Gastrocnemius medialis (tissue), 4 donors: ENCODE results near the gene SLC66A3. TPM values are rescaled to one million over a fixed set of nuclear protein-coding genes. Genes with fewer than 3 reads are reported as not detected.

Experiments
- ATAC-seq, 2 donors: fragments of 150-250 bp; one replicate each; pipeline ENCODE4 v1.9.1; 2016
- DNase-seq, 2 donors: peaks; one replicate each; pipeline ENCODE4 v3.0.0-alpha.2; 2019
- H3K27ac ChIP-seq, 4 donors: fragments of 200-600 bp; sonication (generic); 1 replicate in 1 of 4; 2 replicates in 3 of 4; pipeline ENCODE4 v1.5.1; 2016 to 2018; ENCODE audit warnings: mild to moderate bottlenecking in 2 of 4, moderate library complexity in 1 of 4
- H3K27me3 ChIP-seq, 3 donors: fragments of 200-600 bp; sonication (generic) in 2 of 3; 1 replicate in 1 of 3; 2 replicates in 2 of 3; pipeline versions ENCODE4 v1.5.1 to v1.6.0; 2016 to 2019; ENCODE audit warnings: mild to moderate bottlenecking in 1 of 3, moderate library complexity in 1 of 3
- H3K36me3 ChIP-seq, 2 donors: fragments of 200-600 bp; sonication (generic) in 1 of 2; one replicate each; pipeline ENCODE4 v1.5.1; 2017 to 2018
- H3K4me1 ChIP-seq, 2 donors: fragments of 200-600 bp; sonication (generic) in 1 of 2; one replicate each; pipeline ENCODE4 v1.5.1; 2016 to 2017; ENCODE audit warnings: mild to moderate bottlenecking in 2 of 2
- H3K4me3 ChIP-seq, 4 donors: fragments of 200-600 bp; sonication (generic) in 3 of 4; 1 replicate in 1 of 4; 2 replicates in 3 of 4; pipeline ENCODE4 v1.5.1; 2016 to 2019; ENCODE audit warnings: mild to moderate bottlenecking in 2 of 4
- H3K9me3 ChIP-seq, 3 donors: fragments of 200-600 bp; sonication (generic) in 2 of 3; 1 replicate in 1 of 3; 2 replicates in 2 of 3; pipeline ENCODE4 v1.5.1; 2016 to 2019
- POLR2A ChIP-seq, 2 donors: fragments of 450-650 bp; IDR thresholded peaks; one replicate each; pipeline ENCODE4 v1.6.1; 2017; ENCODE audit warnings: antibody characterized with exemption in 2 of 2, mild to moderate bottlenecking in 2 of 2, moderate library complexity in 2 of 2
- in situ Hi-C, 4 donors: fragments of 200-750 bp; cut with MboI; loops; one replicate each; pipeline versions ENCODE4 v1.15.0 to v1.8.0; 2017; ENCODE audit warnings: low sequenced_read_pairs in 4 of 4
- intact Hi-C: fragments of 100-400 bp; cut with DNase I; formaldehyde crosslinking; loops from one replicate; pipeline ENCODE4 v1.15.1; 2023; ENCODE audit warnings: low total_unique reads
- total RNA-seq, 4 donors: library from RNA; depleted of rRNA; stranded (reverse); fragments of >200 nt; gene quantifications; one replicate each; pipeline versions ENCODE4 v1.1.0 to v1.2.3, GENCODE V29; 2016
- TF ChIP-seq, protein P1 (sequence below), 5 experiments: fragments of 450-650 bp in 3 of 5; fragments of 200-600 bp in 2 of 5; sonication (generic) in 2 of 5; IDR thresholded peaks in 4 of 5; conservative IDR thresholded peaks in 1 of 5; 1 replicate in 4 of 5; 2 replicates in 1 of 5; pipeline ENCODE4 v1.5.1; 2016 to 2019; ENCODE audit warnings: antibody characterized with exemption in 5 of 5, mild to moderate bottlenecking in 3 of 5, moderate library complexity in 3 of 5

SLC66A3 gene
- total RNA-seq, 4 donors from 2014 or later = 10.6 to 29.2 (median 16.0) TPM

DNA sequence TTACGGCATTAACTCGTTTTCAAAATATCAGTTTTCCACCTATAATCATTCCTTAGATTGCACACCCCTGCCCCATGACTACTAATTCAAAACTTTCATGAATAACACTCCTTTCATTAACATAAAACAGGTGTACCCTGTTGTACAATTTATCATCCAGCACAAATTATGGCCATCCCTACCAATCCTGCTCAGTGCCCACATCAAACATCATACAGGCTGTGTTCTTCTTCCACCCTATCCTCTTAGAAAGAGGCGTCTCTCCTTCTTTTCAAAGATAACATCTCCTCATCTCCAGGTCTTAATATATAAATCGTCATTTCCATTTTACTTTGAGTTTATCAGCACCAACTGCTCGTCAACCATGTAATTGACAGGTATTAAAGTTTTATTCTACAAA lies 67.6 kb downstream of the SLC66A3 start:
- in situ Hi-C loops = no loop called here
- TF ChIP-seq, protein P1, sequence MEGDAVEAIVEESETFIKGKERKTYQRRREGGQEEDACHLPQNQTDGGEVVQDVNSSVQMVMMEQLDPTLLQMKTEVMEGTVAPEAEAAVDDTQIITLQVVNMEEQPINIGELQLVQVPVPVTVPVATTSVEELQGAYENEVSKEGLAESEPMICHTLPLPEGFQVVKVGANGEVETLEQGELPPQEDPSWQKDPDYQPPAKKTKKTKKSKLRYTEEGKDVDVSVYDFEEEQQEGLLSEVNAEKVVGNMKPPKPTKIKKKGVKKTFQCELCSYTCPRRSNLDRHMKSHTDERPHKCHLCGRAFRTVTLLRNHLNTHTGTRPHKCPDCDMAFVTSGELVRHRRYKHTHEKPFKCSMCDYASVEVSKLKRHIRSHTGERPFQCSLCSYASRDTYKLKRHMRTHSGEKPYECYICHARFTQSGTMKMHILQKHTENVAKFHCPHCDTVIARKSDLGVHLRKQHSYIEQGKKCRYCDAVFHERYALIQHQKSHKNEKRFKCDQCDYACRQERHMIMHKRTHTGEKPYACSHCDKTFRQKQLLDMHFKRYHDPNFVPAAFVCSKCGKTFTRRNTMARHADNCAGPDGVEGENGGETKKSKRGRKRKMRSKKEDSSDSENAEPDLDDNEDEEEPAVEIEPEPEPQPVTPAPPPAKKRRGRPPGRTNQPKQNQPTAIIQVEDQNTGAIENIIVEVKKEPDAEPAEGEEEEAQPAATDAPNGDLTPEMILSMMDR (IDR thresholded peaks at IDR 0.05 in 4 of 5, conservative IDR thresholded peaks at IDR 0.05 in 1 of 5) = no peak
- no peak for TF ChIP-seq POLR2A (IDR thresholded peaks at IDR 0.05)
- H3K27me3 ChIP-seq = no peaks in the 10 kb centered on the region
- DNase-seq (no peak), ATAC-seq (no peak)
- H3K4me1 ChIP-seq = no peaks in the 10 kb centered on the region
- peaks cover 0 to 35% of the 10 kb centered on the region in 2 donors for H3K36me3 ChIP-seq
- H3K4me3 ChIP-seq = no peak overlapping the region
- H3K9me3 ChIP-seq = no peaks in the 10 kb centered on the region
- no peak overlapping the region for H3K27ac ChIP-seq
- intact Hi-C loops = no loop called here

DNA sequence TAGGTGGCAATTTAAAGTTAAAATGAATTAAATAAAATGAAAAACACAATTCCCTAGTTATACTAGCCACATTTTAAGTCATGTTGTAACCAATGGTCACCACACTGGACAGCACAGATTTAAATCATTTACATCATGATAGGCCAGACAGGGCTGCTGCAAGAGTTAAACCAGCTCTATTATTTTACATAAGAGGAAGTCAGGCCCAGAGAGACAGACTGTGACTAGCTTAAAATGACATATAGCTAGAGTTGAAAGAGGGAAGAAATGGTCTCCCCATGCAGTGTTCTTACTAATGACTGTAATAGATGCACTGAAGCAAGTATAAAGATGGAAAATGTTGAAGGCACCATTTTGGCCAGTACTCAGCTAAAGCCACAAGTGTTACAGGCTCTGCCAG lies 69.6 kb downstream of the SLC66A3 start:
- Histone ChIP-seq H3K9me3 (no peaks in the 10 kb centered on the region), H3K27me3 (no peaks in the 10 kb centered on the region), H3K4me1 (no peaks in the 10 kb centered on the region), H3K36me3 (peaks cover 0 to 18% of the 10 kb centered on the region in 2 donors), H3K4me3 (no peak overlapping the region), H3K27ac (no peak overlapping the region)
- ATAC-seq (no peak), DNase-seq (no peak)
- intact Hi-C loops (no loop called here), in situ Hi-C loops (no loop called here)
- TF ChIP-seq, protein P1 (IDR thresholded peaks at IDR 0.05 in 4 of 5, conservative IDR thresholded peaks at IDR 0.05 in 1 of 5) = no peak
- TF ChIP-seq POLR2A (IDR thresholded peaks at IDR 0.05) = no peak

GRCh38 chr2:11227595-11227994 lies 72.3 kb downstream of the SLC66A3 start:
- no peaks in the 10 kb centered on the region for H3K9me3 ChIP-seq
- ATAC-seq (no peak), DNase-seq (no peak)
- H3K4me3 ChIP-seq = no peak overlapping the region
- H3K27ac ChIP-seq = no peak overlapping the region
- H3K27me3 ChIP-seq = no peaks in the 10 kb centered on the region
- H3K4me1 ChIP-seq = peaks cover 0 to 7% of the 10 kb centered on the region in 2 donors
- intact Hi-C loops = no loop called here
- no peaks in the 10 kb centered on the region for H3K36me3 ChIP-seq
- in situ Hi-C loops = no loop called here
- TF ChIP-seq, protein P1 (IDR thresholded peaks at IDR 0.05 in 4 of 5, conservative IDR thresholded peaks at IDR 0.05 in 1 of 5) = no peak

Other genes with a start within 250 kb of the SLC66A3 start
- not detected for gene KCNF1, start 243.5 kb upstream of the SLC66A3 start, total RNA-seq
- 10 to 100 TPM; 42.0 to 85.4 (median 70.7) TPM for gene ROCK2, start 189.2 kb downstream of the SLC66A3 start, total RNA-seq